Amniotic stem cell (primary cell): ENCODE data around the gene COQ8A.

Source experiments
- DNase-seq: peaks from one replicate; lab custom pipeline; 2025; lab: John Stamatoyannopoulos, UW

COQ8A gene

GRCh38 chr1:227016990-227017389, 76.9 kb downstream of the COQ8A start:
- DNase-seq, result no peak

- DNase-seq, result no peak
Observed at GRCh38 chr1:227032396-227032795, 92.3 kb downstream of the COQ8A start.

- no peak for DNase-seq
Observed at GRCh38 chr1:227033880-227034279, 93.8 kb downstream of the COQ8A start.

- DNase-seq, result no peak
Observed at GRCh38 chr1:227035316-227035715, 95.2 kb downstream of the COQ8A start.

GRCh38 chr1:227037121-227037520, 97.0 kb downstream of the COQ8A start:
- no peak for DNase-seq
